Breast epithelium (tissue), 4 donors: ENCODE measurements around the gene RTTN. TPM values are rescaled to one million over a fixed set of nuclear protein-coding genes. Genes with fewer than 3 reads are reported as not detected.
"Not testable (repeated sequence)": the region's sequence is repeated elsewhere in the genome, so short reads cannot be mapped to it uniquely, and the experiment has no call there.

Source experiments
- DNase-seq, 2 donors: peaks; one replicate each; pipeline ENCODE4 v3.0.0-alpha.2; 2019; ENCODE audit warnings: low spot score in 2 of 2
- H3K27ac ChIP-seq, 2 donors: fragments of 200-600 bp; sonication (generic) in 1 of 2; one replicate each; pipeline ENCODE4 v1.5.1; 2016 to 2019; ENCODE audit warnings: mild to moderate bottlenecking in 1 of 2
- H3K27me3 ChIP-seq, 2 donors: fragments of 200-600 bp; sonication (generic) in 1 of 2; one replicate each; pipeline versions ENCODE4 v1.5.1 to v1.6.0; 2017 to 2019; ENCODE audit warnings: control low read depth in 1 of 2, mild to moderate bottlenecking in 1 of 2
- H3K36me3 ChIP-seq: fragments of 200-600 bp; one replicate; pipeline ENCODE4 v1.5.1; 2019
- H3K4me1 ChIP-seq, 2 donors: fragments of 200-600 bp; sonication (generic); one replicate each; pipeline ENCODE4 v1.5.1; 2016 to 2019; ENCODE audit warnings: control low read depth in 1 of 2
- H3K4me3 ChIP-seq, 3 donors: fragments of 200-600 bp; sonication (generic); 1 replicate in 2 of 3; 2 replicates in 1 of 3; pipeline ENCODE4 v1.5.1; 2016 to 2019; ENCODE audit warnings: mild to moderate bottlenecking in 3 of 3, moderate library complexity in 2 of 3
- H3K9me3 ChIP-seq, 2 donors: fragments of 200-600 bp; sonication (generic) in 1 of 2; one replicate each; pipeline ENCODE4 v1.5.1; 2016 to 2019; ENCODE audit warnings: control low read depth in 1 of 2
- POLR2A ChIP-seq: fragments of 450-650 bp; IDR thresholded peaks from one replicate; pipeline ENCODE4 v1.6.1; 2016; ENCODE audit warnings: antibody characterized with exemption, mild to moderate bottlenecking, moderate library complexity
- POLR2AphosphoS5 ChIP-seq, 3 donors: sonication (generic); formaldehyde crosslinking; IDR thresholded peaks; one replicate each; pipeline ENCODE4 v1.6.1; 2017; ENCODE audit warnings: antibody characterized with exemption in 3 of 3
- intact Hi-C: fragments of 100-400 bp; cut with DNase I; formaldehyde crosslinking; loops from one replicate; pipeline ENCODE4 v1.15.1; 2023; ENCODE audit warnings: low total_unique reads
- total RNA-seq, 3 donors: library from RNA; depleted of rRNA; stranded (reverse); fragments of >200 nt; gene quantifications; one replicate each; pipeline ENCODE4 v1.1.0, GENCODE V29; 2016
- TF ChIP-seq, protein P1 (sequence below), 3 donors: fragments of 450-650 bp; IDR thresholded peaks; one replicate each; pipeline ENCODE4 v1.5.1; 2016 to 2017; ENCODE audit warnings: antibody characterized with exemption in 3 of 3, mild to moderate bottlenecking in 3 of 3, moderate library complexity in 3 of 3

The RTTN gene
- total RNA-seq, 3 donors from 2014 or later: 14.7 to 35.0 (median 29.8) TPM

DNA sequence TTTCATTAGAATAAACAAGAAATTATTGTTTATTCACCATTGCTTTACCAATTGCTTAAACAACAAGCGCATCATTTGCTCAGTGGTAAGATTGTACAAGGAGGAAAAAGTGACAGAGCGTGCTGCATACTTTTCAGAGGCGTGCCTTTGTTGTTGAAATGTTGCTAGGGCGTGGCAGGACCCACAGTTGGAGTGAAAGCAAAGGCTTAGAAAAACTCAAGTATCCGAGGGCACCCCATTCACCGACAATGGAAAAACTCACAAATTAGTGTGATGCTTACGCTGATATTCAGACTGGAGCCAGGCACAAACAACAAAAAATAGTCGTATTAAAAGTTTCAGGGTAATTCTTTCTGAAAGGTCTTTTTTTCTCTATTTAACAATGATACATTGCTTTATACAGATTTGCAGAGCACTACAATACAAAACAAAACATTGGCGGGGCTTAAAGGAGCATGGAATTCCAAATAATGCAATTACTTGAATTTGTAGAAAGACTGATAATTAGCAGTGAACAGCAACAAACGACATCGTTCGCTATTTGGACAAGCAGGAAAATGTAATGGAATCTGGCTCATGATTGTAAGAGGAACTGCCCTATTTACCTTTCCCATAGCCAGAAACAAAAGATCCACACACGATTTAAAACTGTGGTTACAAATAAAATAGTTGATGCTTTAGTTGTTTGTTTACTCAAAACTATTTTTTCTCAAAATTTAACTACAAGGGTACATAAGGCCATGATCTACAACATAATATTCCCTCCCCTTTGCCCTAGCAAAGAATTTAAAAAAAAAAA lies 37.8 kb upstream of the RTTN start:
- Histone ChIP-seq H3K9me3 (no peaks in the 10 kb centered on the region), H3K4me1 (no peaks in the 10 kb centered on the region), H3K36me3 (no peaks in the 10 kb centered on the region), H3K27me3 (no peaks in the 10 kb centered on the region), H3K4me3 (no peak overlapping the region), H3K27ac (peak overlapping the region in 1 of 2 donors; percentile 40)
- DNase-seq: no peak
- intact Hi-C loops: no loop called here
- TF ChIP-seq POLR2AphosphoS5 (IDR thresholded peaks at IDR 0.05): no peak
- TF ChIP-seq, protein P1, sequence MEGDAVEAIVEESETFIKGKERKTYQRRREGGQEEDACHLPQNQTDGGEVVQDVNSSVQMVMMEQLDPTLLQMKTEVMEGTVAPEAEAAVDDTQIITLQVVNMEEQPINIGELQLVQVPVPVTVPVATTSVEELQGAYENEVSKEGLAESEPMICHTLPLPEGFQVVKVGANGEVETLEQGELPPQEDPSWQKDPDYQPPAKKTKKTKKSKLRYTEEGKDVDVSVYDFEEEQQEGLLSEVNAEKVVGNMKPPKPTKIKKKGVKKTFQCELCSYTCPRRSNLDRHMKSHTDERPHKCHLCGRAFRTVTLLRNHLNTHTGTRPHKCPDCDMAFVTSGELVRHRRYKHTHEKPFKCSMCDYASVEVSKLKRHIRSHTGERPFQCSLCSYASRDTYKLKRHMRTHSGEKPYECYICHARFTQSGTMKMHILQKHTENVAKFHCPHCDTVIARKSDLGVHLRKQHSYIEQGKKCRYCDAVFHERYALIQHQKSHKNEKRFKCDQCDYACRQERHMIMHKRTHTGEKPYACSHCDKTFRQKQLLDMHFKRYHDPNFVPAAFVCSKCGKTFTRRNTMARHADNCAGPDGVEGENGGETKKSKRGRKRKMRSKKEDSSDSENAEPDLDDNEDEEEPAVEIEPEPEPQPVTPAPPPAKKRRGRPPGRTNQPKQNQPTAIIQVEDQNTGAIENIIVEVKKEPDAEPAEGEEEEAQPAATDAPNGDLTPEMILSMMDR (IDR thresholded peaks at IDR 0.05): no peak
- TF ChIP-seq POLR2A: no peak

DNA sequence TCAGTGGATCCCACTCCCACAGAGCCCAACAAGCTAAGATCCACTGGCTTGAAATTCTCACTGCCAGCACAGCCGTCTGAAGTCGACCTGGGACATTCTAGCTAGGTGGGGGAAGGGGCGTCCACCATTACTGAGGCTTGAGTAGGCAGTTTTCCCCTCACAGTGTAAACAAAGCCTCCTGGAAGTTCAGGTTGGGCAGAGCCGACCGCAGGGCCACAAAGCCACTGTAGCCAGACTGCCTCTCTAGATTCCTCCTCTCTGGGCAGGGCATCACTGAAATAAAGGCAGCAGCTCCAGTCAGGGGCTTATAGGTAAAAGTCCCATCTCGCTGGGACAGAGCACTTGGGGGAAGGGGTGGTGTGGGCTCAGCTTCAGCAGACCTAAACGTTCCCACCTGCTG lies 31.4 kb upstream of the RTTN start:
- H3K4me3 ChIP-seq, H3K36me3 ChIP-seq, H3K4me1 ChIP-seq, DNase-seq, H3K27ac ChIP-seq, intact Hi-C loops, H3K27me3 ChIP-seq, H3K9me3 ChIP-seq: not testable (repeated sequence)

DNA sequence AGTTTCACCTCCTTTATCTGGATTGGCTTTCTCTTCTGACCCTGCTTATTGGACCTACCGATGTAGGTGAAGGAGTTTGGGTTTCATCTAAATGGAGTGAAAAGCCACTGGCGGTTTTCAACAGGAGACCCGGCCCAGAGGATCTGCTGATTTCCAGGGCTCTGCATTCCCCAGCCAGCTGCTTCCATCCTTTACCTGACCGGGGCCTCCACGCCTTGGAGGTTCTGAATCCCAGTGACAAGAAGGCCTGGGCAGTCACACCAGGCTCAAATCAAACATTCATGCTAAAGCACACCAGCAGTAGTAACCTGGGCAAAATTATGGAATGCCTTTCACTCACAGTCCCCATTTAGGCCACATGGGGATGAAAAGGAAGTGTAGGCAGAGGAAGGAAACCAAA lies 30.0 kb upstream of the RTTN start:
- TF ChIP-seq POLR2AphosphoS5 (IDR thresholded peaks at IDR 0.05) (no peak), POLR2A (no peak)
- TF ChIP-seq, protein P1 (IDR thresholded peaks at IDR 0.05): no peak
- no peaks in the 10 kb centered on the region for H3K36me3 ChIP-seq
- H3K27ac ChIP-seq: peak overlapping the region; percentile 46 to 54
- intact Hi-C loops: no loop called here
- DNase-seq: no peak
- no peaks in the 10 kb centered on the region for H3K9me3 ChIP-seq
- no peak overlapping the region for H3K4me3 ChIP-seq
- no peaks in the 10 kb centered on the region for H3K27me3 ChIP-seq
- H3K4me1 ChIP-seq: no peaks in the 10 kb centered on the region

DNA sequence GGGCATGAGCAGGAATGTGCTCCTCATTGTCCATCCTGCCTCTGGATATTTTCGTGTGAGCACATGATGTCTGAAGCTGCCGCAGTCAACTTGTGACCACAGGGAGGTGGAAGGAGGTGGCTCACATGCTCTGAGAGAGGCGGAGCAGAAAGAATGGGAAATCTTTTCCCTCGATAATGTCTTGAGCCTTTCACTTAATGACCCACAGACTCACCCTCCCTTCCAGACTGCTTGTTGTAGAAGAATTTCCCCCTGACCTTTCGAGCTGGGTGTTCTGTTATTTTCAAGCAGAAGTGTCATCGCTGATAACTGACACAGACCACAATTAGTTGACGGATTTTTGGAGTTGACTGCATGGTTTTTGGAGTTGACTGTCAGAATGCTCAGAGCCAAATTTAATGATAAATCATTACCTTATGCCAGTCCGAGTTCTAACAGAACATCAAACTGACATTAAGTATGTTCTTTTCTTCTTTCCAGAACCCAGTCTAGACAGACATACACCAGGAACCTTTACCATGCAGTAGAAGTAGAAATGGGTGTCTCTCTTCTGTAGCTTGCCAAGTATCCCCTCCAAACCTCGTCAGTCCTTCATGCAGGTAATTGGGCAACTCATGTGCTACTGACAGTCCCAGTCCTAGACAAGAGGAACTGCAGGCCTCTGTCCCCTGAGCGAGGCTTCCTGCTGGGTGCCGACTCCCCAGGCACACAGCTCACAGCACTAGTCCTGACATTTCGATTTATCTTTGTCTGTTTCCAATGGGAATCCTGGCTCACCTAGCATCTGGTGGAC lies 29.4 kb upstream of the RTTN start:
- Histone ChIP-seq H3K9me3 (no peaks in the 10 kb centered on the region), H3K4me3 (peak overlapping the region in 1 of 3 donors; percentile 35), H3K4me1 (no peaks in the 10 kb centered on the region), H3K36me3 (no peaks in the 10 kb centered on the region), H3K27me3 (no peaks in the 10 kb centered on the region), H3K27ac (peak overlapping the region; percentile 46 to 54)
- peak in 1 of 2 donors; percentile 29 for DNase-seq
- intact Hi-C loops: no loop called here
- peak in 1 of 3 donors; percentile 42 for TF ChIP-seq POLR2AphosphoS5 (IDR thresholded peaks at IDR 0.05)
- TF ChIP-seq, protein P1 (IDR thresholded peaks at IDR 0.05): no peak

DNA sequence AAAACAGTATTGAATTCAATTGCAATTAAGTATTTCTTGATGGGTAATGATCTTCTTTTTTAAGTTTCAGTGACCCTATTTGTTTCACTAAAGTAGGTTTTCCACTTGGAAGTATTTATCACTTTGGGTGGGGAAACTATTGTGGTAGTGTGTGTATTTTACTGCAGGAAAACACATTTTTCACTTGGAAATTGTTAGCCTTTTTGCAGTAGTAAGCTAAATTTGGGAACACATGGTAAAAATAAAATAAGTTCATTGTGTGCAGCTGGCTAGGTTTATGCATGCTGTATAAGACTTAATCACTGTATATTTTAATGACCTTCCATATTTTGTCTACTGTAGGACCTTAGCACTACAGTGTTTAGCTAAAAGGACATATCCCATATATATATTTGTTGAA lies 28.5 kb upstream of the RTTN start:
- DNase-seq: no peak
- Histone ChIP-seq H3K4me1 (no peaks in the 10 kb centered on the region), H3K4me3 (no peak overlapping the region), H3K36me3 (no peaks in the 10 kb centered on the region), H3K27ac (peak overlapping the region; percentile 25 to 54), H3K9me3 (no peaks in the 10 kb centered on the region), H3K27me3 (no peaks in the 10 kb centered on the region)
- TF ChIP-seq, protein P1 (IDR thresholded peaks at IDR 0.05): no peak
- TF ChIP-seq POLR2A (no peak), POLR2AphosphoS5 (IDR thresholded peaks at IDR 0.05) (no peak)
- intact Hi-C loops: no loop called here
